Measurements from ENCODE around the gene CHD2. TPM values are rescaled to one million over a fixed set of nuclear protein-coding genes. Genes with fewer than 3 reads are reported as not detected.
A peak's percentile ranks its signal among the peaks of the same experiment; 100 is the strongest.
"Not testable (repeated sequence)": the region's sequence is repeated elsewhere in the genome, so short reads cannot be mapped to it uniquely, and the experiment has no call there.

CHD2 gene
- total and polyA plus RNA-seq, 2 experiments from 2014 or later, result 36.5 to 39.0 TPM

- peaks cover 64% of the 10 kb centered on the region for H3K4me1 ChIP-seq (ENCODE audit: insufficient read depth)
- no peak overlapping the region for H2AFZ ChIP-seq
- no peaks in the 10 kb centered on the region for H3K9me3 ChIP-seq (ENCODE audit: low read depth)
- H3K4me2 ChIP-seq (ENCODE audit: unreplicated experiment), result peak overlapping the region; percentile 5
- no peak for DNase-seq
- 91 to 94% methylated on average over 1 of the region's 1 CpG for WGBS, 2 experiments (ENCODE audit: low coverage in 1 of 2, low lambda C conversion rate in 2 of 2, missing lambda C conversion rate in 2 of 2)
- H3K27me3 ChIP-seq (replicated peaks; ENCODE audit: insufficient read depth), result no peaks in the 10 kb centered on the region
- in situ Hi-C loops (cut with MboI), result no loop called here
- peaks cover 100% of the 10 kb centered on the region for H3K79me2 ChIP-seq (ENCODE audit: insufficient read depth)
- peak overlapping the region; percentile 79 for H3K27ac ChIP-seq
- H3F3A ChIP-seq (ENCODE audit: insufficient read depth), result peaks cover 83% of the 10 kb centered on the region
- H3K9me2 ChIP-seq (ENCODE audit: insufficient read depth), result no peaks in the 10 kb centered on the region
- peak overlapping the region; percentile 16; the same call in 1 of the 2 replicates for H3K9ac ChIP-seq
- TF ChIP-seq EZH2 (IDR thresholded peaks at IDR 0.05; ENCODE audit: insufficient read depth, poor library complexity, severe bottlenecking) (no peak), EZH2phosphoT487 (IDR thresholded peaks at IDR 0.05; ENCODE audit: insufficient read depth, low read depth) (no peak)
- no peaks in the 10 kb centered on the region for H4K20me1 ChIP-seq (ENCODE audit: insufficient read depth)
- peaks cover 12% of the 10 kb centered on the region; the same call in 1 of the 2 replicates for H3K36me3 ChIP-seq (ENCODE audit: low read depth)
- H3K4me3 ChIP-seq, result no peak overlapping the region
Observed at GRCh38 chr15:92914103-92914499, 14.0 kb downstream of the CHD2 start.

- Histone ChIP-seq H3K4me2 (ENCODE audit: unreplicated experiment) (peak overlapping the region; percentile 20), H4K20me1 (ENCODE audit: insufficient read depth) (no peaks in the 10 kb centered on the region), H2AFZ (no peak overlapping the region), H3K36me3 (ENCODE audit: low read depth) (peaks cover 12% of the 10 kb centered on the region; the same call in 1 of the 2 replicates), H3K9ac (peak overlapping the region; percentile 16; the same call in 1 of the 2 replicates), H3K27ac (peak overlapping the region; percentile 79), H3K4me3 (no peak overlapping the region), H3K9me3 (ENCODE audit: low read depth) (no peaks in the 10 kb centered on the region), H3K4me1 (ENCODE audit: insufficient read depth) (peaks cover 65% of the 10 kb centered on the region), H3F3A (ENCODE audit: insufficient read depth) (peaks cover 85% of the 10 kb centered on the region), H3K79me2 (ENCODE audit: insufficient read depth) (peaks cover 100% of the 10 kb centered on the region), H3K27me3 (replicated peaks; ENCODE audit: insufficient read depth) (no peaks in the 10 kb centered on the region), H3K9me2 (ENCODE audit: insufficient read depth) (no peaks in the 10 kb centered on the region)
- no peak for DNase-seq
- in situ Hi-C loops (cut with MboI), result no loop called here
- WGBS, 2 experiments (ENCODE audit: low coverage in 1 of 2, low lambda C conversion rate in 2 of 2, missing lambda C conversion rate in 2 of 2), result 99% methylated on average over 4 of the region's 4 CpGs
- TF ChIP-seq EZH2 (IDR thresholded peaks at IDR 0.05; ENCODE audit: insufficient read depth, poor library complexity, severe bottlenecking) (no peak), EZH2phosphoT487 (IDR thresholded peaks at IDR 0.05; ENCODE audit: insufficient read depth, low read depth) (no peak)
Observed at GRCh38 chr15:92914768-92915221, 14.7 kb downstream of the CHD2 start.

GRCh38 chr15:92915766-92916435 is 15.8 kb downstream of the CHD2 start:
- Histone ChIP-seq H4K20me1 (ENCODE audit: insufficient read depth) (no peaks in the 10 kb centered on the region), H3K9ac (peak overlapping the region; percentile 9; the same call in 1 of the 2 replicates), H3K79me2 (ENCODE audit: insufficient read depth) (peaks cover 100% of the 10 kb centered on the region), H2AFZ (no peak overlapping the region), H3K36me3 (ENCODE audit: low read depth) (peaks cover 12% of the 10 kb centered on the region; the same call in 1 of the 2 replicates), H3K4me3 (no peak overlapping the region), H3K4me1 (ENCODE audit: insufficient read depth) (peaks cover 66% of the 10 kb centered on the region), H3K4me2 (ENCODE audit: unreplicated experiment) (no peak overlapping the region), H3K9me2 (ENCODE audit: insufficient read depth) (no peaks in the 10 kb centered on the region), H3K27me3 (replicated peaks; ENCODE audit: insufficient read depth) (no peaks in the 10 kb centered on the region), H3K27ac (peak overlapping the region; percentile 79), H3K9me3 (ENCODE audit: low read depth) (no peaks in the 10 kb centered on the region), H3F3A (ENCODE audit: insufficient read depth) (peaks cover 86% of the 10 kb centered on the region)
- in situ Hi-C loops (cut with MboI), result no loop called here
- TF ChIP-seq EZH2phosphoT487 (IDR thresholded peaks at IDR 0.05; ENCODE audit: insufficient read depth, low read depth), result no peak
- no peak for TF ChIP-seq EZH2 (IDR thresholded peaks at IDR 0.05; ENCODE audit: insufficient read depth, poor library complexity, severe bottlenecking)
- whole genome bisulfite sequencing, 2 experiments (ENCODE audit: low coverage in 1 of 2, low lambda C conversion rate in 2 of 2, missing lambda C conversion rate in 2 of 2), result 81 to 89% methylated on average over 4 of the region's 4 CpGs
- no peak for DNase-seq

GRCh38 chr15:92917598-92918407 is 17.7 kb downstream of the CHD2 start:
- 30% methylated on average over 11 of the region's 11 CpGs for WGBS, 2 experiments (ENCODE audit: low coverage in 1 of 2, low lambda C conversion rate in 2 of 2, missing lambda C conversion rate in 2 of 2)
- H3K9me3 ChIP-seq (ENCODE audit: low read depth), result no peaks in the 10 kb centered on the region
- peak overlapping the region; percentile 79 for H3K27ac ChIP-seq
- TF ChIP-seq EZH2 (IDR thresholded peaks at IDR 0.05; ENCODE audit: insufficient read depth, poor library complexity, severe bottlenecking) (no peak), EZH2phosphoT487 (IDR thresholded peaks at IDR 0.05; ENCODE audit: insufficient read depth, low read depth) (no peak)
- peak overlapping the region; percentile 46 for H2AFZ ChIP-seq
- peak overlapping the region; percentile 73 for H3K4me2 ChIP-seq (ENCODE audit: unreplicated experiment)
- no peaks in the 10 kb centered on the region for H4K20me1 ChIP-seq (ENCODE audit: insufficient read depth)
- peaks cover 100% of the 10 kb centered on the region for H3K79me2 ChIP-seq (ENCODE audit: insufficient read depth)
- H3K9me2 ChIP-seq (ENCODE audit: insufficient read depth), result no peaks in the 10 kb centered on the region
- peaks cover 88% of the 10 kb centered on the region for H3F3A ChIP-seq (ENCODE audit: insufficient read depth)
- peak overlapping the region; percentile 60 for H3K9ac ChIP-seq
- no peaks in the 10 kb centered on the region for H3K27me3 ChIP-seq (replicated peaks; ENCODE audit: insufficient read depth)
- H3K4me3 ChIP-seq, result peak overlapping the region; percentile 50
- peaks cover 12% of the 10 kb centered on the region; the same call in 1 of the 2 replicates for H3K36me3 ChIP-seq (ENCODE audit: low read depth)
- DNase-seq, result peak; percentile 94
- H3K4me1 ChIP-seq (ENCODE audit: insufficient read depth), result peaks cover 82% of the 10 kb centered on the region
- in situ Hi-C loops (cut with MboI), result no loop called here

GRCh38 chr15:92918881-92919280 is 18.8 kb downstream of the CHD2 start:
- Histone ChIP-seq H3K79me2 (ENCODE audit: insufficient read depth) (peaks cover 100% of the 10 kb centered on the region), H3F3A (ENCODE audit: insufficient read depth) (peaks cover 86% of the 10 kb centered on the region), H3K4me1 (ENCODE audit: insufficient read depth) (peaks cover 87% of the 10 kb centered on the region), H3K27ac (peak overlapping the region; percentile 73), H3K36me3 (ENCODE audit: low read depth) (peaks cover 12% of the 10 kb centered on the region; the same call in 1 of the 2 replicates), H3K9ac (peak overlapping the region; percentile 35; the same call in 1 of the 2 replicates), H3K4me2 (ENCODE audit: unreplicated experiment) (peak overlapping the region; percentile 73)
- H4K20me1 ChIP-seq (ENCODE audit: insufficient read depth); H3K27me3 ChIP-seq (replicated peaks; ENCODE audit: insufficient read depth); H3K4me3 ChIP-seq; H3K9me3 ChIP-seq (ENCODE audit: low read depth); DNase-seq; in situ Hi-C loops (cut with MboI); H2AFZ ChIP-seq; H3K9me2 ChIP-seq (ENCODE audit: insufficient read depth): not testable (repeated sequence)
- 58 to 60% methylated on average over 9 of the region's 9 CpGs for WGBS, 2 experiments (ENCODE audit: low coverage in 1 of 2, low lambda C conversion rate in 2 of 2, missing lambda C conversion rate in 2 of 2)

Measured in GM23248 (cell line).